CD4-positive, alpha-beta T cell treated with Interleukin-1 beta for 1 hour (primary cell): ENCODE measurements around the gene CSN1S1.
"Not testable (repeated sequence)": the region's sequence is repeated elsewhere in the genome, so short reads cannot be mapped to it uniquely, and the experiment has no call there.

Source experiments
- DNase-seq, 2 donors: peaks; one replicate each; pipeline ENCODE4 v3.0.0-alpha.2; 2020 to 2022

CSN1S1 gene

GRCh38 chr4:69930768-69931167, at the start of gene CSN1S1:
CSN1S1 (plus strand) TSS chr4:69931068; CDS start chr4:69932556, 1,488 bp downstream.
- no peak for DNase-seq

- DNase-seq, result peak; percentile 22 to 39
Measured at GRCh38 chr4:69881173-69881773, 49.6 kb upstream of the CSN1S1 start.

GRCh38 chr4:69882150-69882549, 48.7 kb upstream of the CSN1S1 start:
- DNase-seq, result no peak

- no peak for DNase-seq
Measured at GRCh38 chr4:69888336-69888735, 42.5 kb upstream of the CSN1S1 start.

- DNase-seq, result no peak
Measured at GRCh38 chr4:69894186-69894585, 36.7 kb upstream of the CSN1S1 start.

GRCh38 chr4:69894721-69895120, 36.1 kb upstream of the CSN1S1 start:
- no peak for DNase-seq

GRCh38 chr4:69896530-69897116, 34.2 kb upstream of the CSN1S1 start:
- DNase-seq, result no peak

- no peak for DNase-seq
Measured at GRCh38 chr4:69907151-69907550, 23.7 kb upstream of the CSN1S1 start.

GRCh38 chr4:69909195-69909594, 21.7 kb upstream of the CSN1S1 start:
- DNase-seq, result no peak

- DNase-seq, result no peak
Measured at GRCh38 chr4:69910016-69910782, 20.7 kb upstream of the CSN1S1 start.

- DNase-seq, result no peak
Measured at GRCh38 chr4:69920874-69921273, 10.0 kb upstream of the CSN1S1 start.

GRCh38 chr4:69923782-69924410, 7.0 kb upstream of the CSN1S1 start:
- DNase-seq, result not testable (repeated sequence)

- no peak for DNase-seq
Measured at GRCh38 chr4:69934150-69934549, 3.3 kb downstream of the CSN1S1 start.

- no peak for DNase-seq
Measured at GRCh38 chr4:69936566-69936965, 5.7 kb downstream of the CSN1S1 start.

- no peak for DNase-seq
Measured at GRCh38 chr4:69951602-69952001, 20.7 kb downstream of the CSN1S1 start.

GRCh38 chr4:69957209-69957608, 26.3 kb downstream of the CSN1S1 start:
- DNase-seq, result no peak

GRCh38 chr4:69965628-69966027, 34.8 kb downstream of the CSN1S1 start, which contains the start of gene CSN2:
CSN2 (minus strand) TSS chr4:69965728; CDS start chr4:69960995, 4,733 bp downstream.
- DNase-seq, result no peak

- no peak for DNase-seq
Measured at GRCh38 chr4:69970071-69970470, 39.2 kb downstream of the CSN1S1 start.

- no peak for DNase-seq
Measured at GRCh38 chr4:69974631-69975030, 43.8 kb downstream of the CSN1S1 start.

GRCh38 chr4:69977582-69977981, 46.7 kb downstream of the CSN1S1 start:
- DNase-seq, result no peak

GRCh38 chr4:69984030-69984443, 53.2 kb downstream of the CSN1S1 start:
- DNase-seq, result no peak

- no peak for DNase-seq
Measured at GRCh38 chr4:69986663-69987062, 55.8 kb downstream of the CSN1S1 start.

GRCh38 chr4:69991016-69991415, 60.1 kb downstream of the CSN1S1 start:
- no peak for DNase-seq

GRCh38 chr4:69994782-69995181, 63.9 kb downstream of the CSN1S1 start:
- no peak for DNase-seq
